OCI-LY1 (cell line): ENCODE results near the gene LGMN.

Source experiments
- H2AFZ ChIP-seq: fragments of 200-600 bp; sonication (generic), shearing (Covaris generic); 2 replicates; pipeline ENCODE4 v1.6.0; 2014; ENCODE audit warnings: antibody characterized with exemption, mild to moderate bottlenecking, low read length
- H3F3A ChIP-seq: fragments of 200-600 bp; sonication (generic), shearing (Covaris generic); 2 replicates; pipeline ENCODE4 v1.6.0; 2014; ENCODE audit warnings: mild to moderate bottlenecking, antibody characterized with exemption, low read length, moderate library complexity; ENCODE audit not compliant: insufficient read depth
- H3K27ac ChIP-seq: fragments of 200-600 bp; sonication (generic); 2 replicates; pipeline ENCODE4 v1.5.1; 2014; ENCODE audit warnings: low read length, mixed run types, mild to moderate bottlenecking, low read depth; ENCODE audit not compliant: poor library complexity, severe bottlenecking
- H3K27me3 ChIP-seq: fragments of 200-600 bp; sonication (generic); 2 replicates; pipeline ENCODE4 v1.6.0; 2014; ENCODE audit warnings: antibody characterized with exemption, mild to moderate bottlenecking, low read length, moderate library complexity; ENCODE audit not compliant: insufficient read depth
- H3K36me3 ChIP-seq: fragments of 200-600 bp; sonication (generic); 2 replicates; pipeline ENCODE4 v1.6.1; 2014; ENCODE audit warnings: mild to moderate bottlenecking, antibody characterized with exemption, low read length, moderate library complexity, mixed read lengths; ENCODE audit not compliant: insufficient read depth
- H3K4me1 ChIP-seq: fragments of 200-600 bp; sonication (generic); 2 replicates; pipeline ENCODE4 v1.5.1; 2014; ENCODE audit warnings: mild to moderate bottlenecking, low read length, moderate library complexity; ENCODE audit not compliant: insufficient read depth, severe bottlenecking
- H3K4me2 ChIP-seq: fragments of 200-600 bp; sonication (generic), shearing (Covaris generic); 2 replicates; pipeline ENCODE4 v1.6.1; 2014; ENCODE audit warnings: low read length
- H3K4me3 ChIP-seq: fragments of 200-600 bp; sonication (generic); 2 replicates; pipeline ENCODE4 v1.5.1; 2014; ENCODE audit warnings: low read length, low read depth, mild to moderate bottlenecking, mixed read lengths; ENCODE audit not compliant: poor library complexity, severe bottlenecking
- H3K79me2 ChIP-seq: fragments of 200-600 bp; shearing (Covaris generic); 2 replicates; pipeline ENCODE4 v1.6.1; 2016; ENCODE audit warnings: mixed run types, low read length, mixed read lengths; ENCODE audit not compliant: insufficient read depth
- H3K9ac ChIP-seq: fragments of 200-600 bp; sonication (generic), shearing (Covaris generic); 2 replicates; pipeline ENCODE4 v1.6.1; 2014; ENCODE audit warnings: mild to moderate bottlenecking, low read length, mixed read lengths
- H3K9me2 ChIP-seq: fragments of 200-600 bp; sonication (generic), shearing (Covaris generic); 2 replicates; pipeline ENCODE4 v1.6.1; 2014; ENCODE audit warnings: low read depth, mild to moderate bottlenecking, low read length, mixed read lengths
- H3K9me3 ChIP-seq: fragments of 200-600 bp; shearing (Covaris generic); 2 replicates; pipeline ENCODE4 v1.6.1; 2014; ENCODE audit warnings: low read length, mixed read lengths
- H4K20me1 ChIP-seq: fragments of 200-600 bp; sonication (generic), shearing (Covaris generic); 2 replicates; pipeline ENCODE4 v1.6.0; 2016; ENCODE audit warnings: mild to moderate bottlenecking, low read length; ENCODE audit not compliant: insufficient read depth
- CTCF ChIP-seq: fragments of 200-600 bp; sonication (generic), shearing (Covaris generic); IDR thresholded peaks from 2 replicates; pipeline ENCODE4 v1.5.1; 2017; ENCODE audit warnings: mild to moderate bottlenecking, antibody characterized with exemption, low read length, moderate library complexity, mixed read lengths
- EZH2 ChIP-seq: fragments of 200-600 bp; sonication (generic), shearing (Covaris generic); IDR thresholded peaks from 2 replicates; pipeline ENCODE4 v1.8.0; 2017; ENCODE audit warnings: borderline replicate concordance, mixed run types, mild to moderate bottlenecking, antibody characterized with exemption, low read length, moderate library complexity, mixed read lengths

Gene LGMN

DNA sequence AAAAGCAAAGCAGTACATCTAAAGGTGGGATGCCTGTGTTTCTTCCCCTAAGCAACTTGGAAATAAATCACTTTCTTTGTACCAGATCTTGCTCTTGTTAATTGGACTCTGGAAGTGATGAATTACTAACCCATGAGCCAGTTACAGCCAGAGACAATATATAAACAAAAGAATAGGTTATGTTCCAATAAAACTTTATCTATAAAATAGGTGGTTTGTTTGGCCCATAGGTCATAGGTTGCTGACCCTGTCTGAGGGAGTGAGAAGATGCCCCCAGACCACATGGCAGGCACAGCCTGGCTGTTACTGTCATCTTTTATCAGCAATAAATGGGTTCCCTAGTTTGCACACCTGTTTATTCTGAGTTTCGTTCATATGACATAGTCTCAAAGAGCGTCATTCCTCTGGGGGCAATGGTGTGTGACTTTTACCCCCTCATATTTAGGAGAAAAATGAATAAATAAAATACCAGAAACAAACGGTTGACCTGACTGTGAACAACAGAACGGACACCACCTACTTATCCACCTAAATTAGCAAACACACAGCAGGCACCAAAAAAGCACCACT, 10.7 kb downstream of the LGMN start:
- Histone ChIP-seq H3F3A (no peaks in the 10 kb centered on the region), H3K9me3 (no peaks in the 10 kb centered on the region), H3K9me2 (no peaks in the 10 kb centered on the region), H3K4me1 (no peaks in the 10 kb centered on the region), H3K36me3 (no peaks in the 10 kb centered on the region), H3K4me2 (no peak overlapping the region), H2AFZ (no peak overlapping the region), H3K27ac (no peak overlapping the region), H3K79me2 (no peaks in the 10 kb centered on the region), H3K4me3 (no peak overlapping the region), H4K20me1 (no peaks in the 10 kb centered on the region), H3K27me3 (no peaks in the 10 kb centered on the region), H3K9ac (no peak overlapping the region)
- TF ChIP-seq CTCF (no peak), EZH2 (no peak)

GRCh38 chr14:92737206-92737605, 11.2 kb downstream of the LGMN start:
- Histone ChIP-seq H3K9me3 (no peaks in the 10 kb centered on the region), H3F3A (no peaks in the 10 kb centered on the region), H3K9ac (no peak overlapping the region), H3K36me3 (no peaks in the 10 kb centered on the region), H3K27me3 (no peaks in the 10 kb centered on the region), H4K20me1 (no peaks in the 10 kb centered on the region), H3K79me2 (no peaks in the 10 kb centered on the region), H3K9me2 (no peaks in the 10 kb centered on the region), H3K4me2 (no peak overlapping the region), H3K4me1 (no peaks in the 10 kb centered on the region), H3K27ac (no peak overlapping the region), H3K4me3 (no peak overlapping the region), H2AFZ (no peak overlapping the region)
- no peak for TF ChIP-seq EZH2
- TF ChIP-seq CTCF = no peak

- Histone ChIP-seq H3K27ac (no peak overlapping the region), H3K9me3 (no peaks in the 10 kb centered on the region), H3K36me3 (no peaks in the 10 kb centered on the region), H2AFZ (no peak overlapping the region), H3K9me2 (no peaks in the 10 kb centered on the region), H3K4me1 (no peaks in the 10 kb centered on the region), H3F3A (no peaks in the 10 kb centered on the region), H3K4me2 (no peak overlapping the region), H4K20me1 (no peaks in the 10 kb centered on the region), H3K9ac (no peak overlapping the region), H3K79me2 (no peaks in the 10 kb centered on the region), H3K27me3 (peaks cover 4% of the 10 kb centered on the region; the same call in 1 of the 2 replicates), H3K4me3 (no peak overlapping the region)
- TF ChIP-seq EZH2 = no peak
- TF ChIP-seq CTCF = no peak
These were observed 13.1 kb downstream of the LGMN start for GRCh38 chr14:92735344-92735743.
